ENCODE results near the gene AOC1. TPM values are rescaled to one million over a fixed set of nuclear protein-coding genes. Genes with fewer than 3 reads are reported as not detected.

The AOC1 gene
- total RNA-seq, 1 donor from 2014 or later, result 0.16 TPM

DNA sequence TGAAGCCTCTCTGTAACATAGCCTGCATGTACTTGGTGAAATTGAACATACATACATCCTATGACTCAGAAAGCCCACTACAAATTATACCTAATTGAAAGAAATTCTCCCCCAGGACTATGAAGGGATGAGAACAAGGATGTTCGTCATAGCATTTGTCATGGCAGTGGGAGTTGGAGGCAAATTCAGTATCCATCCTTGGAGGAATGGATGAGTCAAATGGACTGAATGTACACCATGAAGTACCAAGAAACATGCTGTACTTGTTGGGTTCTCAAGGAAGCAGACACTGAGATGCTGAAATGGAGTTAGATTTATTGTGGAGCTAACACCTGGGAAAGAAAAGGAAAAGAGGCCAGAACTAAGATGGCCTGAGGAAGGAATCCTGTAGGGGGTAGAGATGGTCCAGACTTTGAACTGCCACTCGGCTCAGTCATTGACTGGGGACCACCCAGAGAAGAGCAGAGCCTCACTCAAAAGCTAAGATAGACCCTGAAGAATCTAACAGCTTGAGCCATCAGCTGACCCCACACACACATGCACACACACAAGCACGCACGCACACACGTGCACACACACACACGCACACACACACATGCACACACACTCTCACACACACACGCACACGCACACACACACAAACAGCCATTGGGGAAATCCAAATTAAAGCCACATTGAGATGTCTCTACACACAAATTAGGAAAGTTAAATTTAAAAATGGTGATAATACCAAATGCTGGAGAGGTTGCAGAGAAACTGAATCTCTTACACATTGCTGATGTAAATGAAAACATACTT is 22.3 kb downstream of the AOC1 start:
- peaks cover 53% of the 10 kb centered on the region for H3K27me3 Mint-ChIP-seq (ENCODE audit: low read depth)
- H3K27ac Mint-ChIP-seq, result no peak overlapping the region
- peaks cover 11% of the 10 kb centered on the region for H3K9me3 Mint-ChIP-seq
- intact Hi-C loops (cut with micrococcal nuclease), result no loop called here
- no peaks in the 10 kb centered on the region for H3K36me3 Mint-ChIP-seq (ENCODE audit: low read depth)
- H3K4me3 Mint-ChIP-seq (ENCODE audit: low read depth), result no peak overlapping the region
- peaks cover 4% of the 10 kb centered on the region for H3K4me1 Mint-ChIP-seq (ENCODE audit: low read depth)
- no peak for DNase-seq (ENCODE audit: low spot score)

DNA sequence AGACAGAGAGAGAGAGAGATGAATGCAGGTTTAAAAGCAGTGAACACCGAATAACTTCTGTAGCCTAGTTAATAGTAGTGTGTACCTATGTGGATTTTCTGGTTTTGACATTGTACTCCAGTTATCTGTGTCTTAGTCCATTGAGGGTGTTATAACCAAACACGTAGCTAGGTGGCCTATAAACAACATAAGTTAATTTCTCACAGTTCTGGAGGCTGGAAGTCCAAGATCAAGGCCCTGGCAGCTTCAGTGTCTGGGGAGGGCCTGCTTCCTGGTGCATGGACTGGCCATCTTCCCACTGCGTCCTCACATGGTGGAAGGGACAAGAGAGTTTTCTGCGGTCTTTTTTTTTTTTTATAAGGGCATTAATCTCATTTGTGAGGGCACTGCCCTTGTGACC is 23.5 kb downstream of the AOC1 start:
- H3K4me3 Mint-ChIP-seq (ENCODE audit: low read depth), result no peak overlapping the region
- peaks cover 1% of the 10 kb centered on the region for H3K36me3 Mint-ChIP-seq (ENCODE audit: low read depth)
- H3K4me1 Mint-ChIP-seq (ENCODE audit: low read depth), result peaks cover 4% of the 10 kb centered on the region
- peaks cover 57% of the 10 kb centered on the region for H3K27me3 Mint-ChIP-seq (ENCODE audit: low read depth)
- DNase-seq (ENCODE audit: low spot score), result no peak
- intact Hi-C loops (cut with micrococcal nuclease), result loop anchor here (2.0 kb wide), 1 partner anchor 97 kb away; no protein-coding TSS in a partner anchor
- no peak overlapping the region for H3K27ac Mint-ChIP-seq
- H3K9me3 Mint-ChIP-seq, result peaks cover 23% of the 10 kb centered on the region

DNA sequence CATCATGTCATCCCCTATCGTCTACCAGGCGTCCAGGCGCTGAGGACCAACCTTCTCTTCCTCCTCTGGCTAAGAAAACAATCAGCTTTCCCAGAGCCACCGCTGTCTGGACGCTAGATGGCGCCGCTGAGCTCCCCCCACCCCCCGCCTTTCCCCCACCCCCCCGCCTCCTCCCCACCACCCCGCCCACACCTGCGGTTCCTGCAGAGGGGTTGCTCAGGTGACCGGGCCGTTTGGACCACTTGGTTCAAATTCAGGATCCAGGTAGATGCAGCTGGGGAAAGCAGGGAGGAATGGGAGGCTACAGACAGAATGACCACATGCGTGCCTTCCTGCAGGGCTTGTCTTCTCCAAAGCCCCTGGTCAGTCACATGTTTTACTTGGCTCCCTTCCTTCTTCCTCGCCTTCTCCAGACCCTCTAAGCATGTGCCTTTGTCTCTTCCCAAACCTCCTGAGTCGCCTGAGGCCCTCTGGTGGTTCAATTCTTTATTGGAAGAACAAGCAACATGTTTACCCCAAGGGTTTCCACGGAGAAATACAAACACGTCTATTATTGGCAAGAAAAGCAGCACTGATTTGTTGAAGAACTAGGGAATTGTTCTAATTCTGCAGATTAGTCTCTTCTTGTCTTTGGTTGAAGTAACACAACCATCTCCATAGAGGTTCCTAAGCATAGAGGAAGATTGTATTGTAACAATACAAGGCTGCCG is 24.7 kb downstream of the AOC1 start:
- Mint-ChIP-seq H3K27ac (no peak overlapping the region), H3K27me3 (ENCODE audit: low read depth) (peaks cover 55% of the 10 kb centered on the region), H3K36me3 (ENCODE audit: low read depth) (peaks cover 5% of the 10 kb centered on the region), H3K4me3 (ENCODE audit: low read depth) (no peak overlapping the region), H3K4me1 (ENCODE audit: low read depth) (peaks cover 4% of the 10 kb centered on the region), H3K9me3 (peaks cover 26% of the 10 kb centered on the region)
- DNase-seq (ENCODE audit: low spot score), result no peak
- intact Hi-C loops (cut with micrococcal nuclease), result loop anchor here (2.0 kb wide), 1 partner anchor 98 kb away; no protein-coding TSS in a partner anchor

DNA sequence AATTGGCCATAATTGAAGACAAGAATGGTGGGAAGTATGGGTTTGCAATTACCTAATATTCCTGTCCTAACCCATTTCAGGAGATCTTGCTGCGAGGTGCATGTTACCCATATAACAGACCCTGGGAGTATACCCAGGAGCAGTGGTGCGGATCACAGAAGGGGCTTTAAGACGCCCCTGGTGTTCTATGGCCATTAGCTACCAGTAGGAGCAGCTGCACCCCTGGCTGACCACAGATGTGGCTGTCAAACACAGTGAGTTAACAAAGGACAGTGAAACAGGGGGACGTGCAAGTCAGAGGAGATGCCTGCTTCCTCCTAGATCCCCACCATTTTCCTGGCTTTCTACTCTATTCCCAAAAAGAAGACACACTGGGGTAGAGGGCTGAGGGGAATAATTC is 25.2 kb downstream of the AOC1 start:
- no peak for DNase-seq (ENCODE audit: low spot score)
- Mint-ChIP-seq H3K36me3 (ENCODE audit: low read depth) (peaks cover 5% of the 10 kb centered on the region), H3K4me1 (ENCODE audit: low read depth) (peaks cover 4% of the 10 kb centered on the region), H3K4me3 (ENCODE audit: low read depth) (no peak overlapping the region), H3K9me3 (peaks cover 29% of the 10 kb centered on the region), H3K27ac (no peak overlapping the region), H3K27me3 (ENCODE audit: low read depth) (peaks cover 59% of the 10 kb centered on the region)
- intact Hi-C loops (cut with micrococcal nuclease), result loop anchor here (2.0 kb wide), 1 partner anchor 99 kb away; no protein-coding TSS in a partner anchor

DNA sequence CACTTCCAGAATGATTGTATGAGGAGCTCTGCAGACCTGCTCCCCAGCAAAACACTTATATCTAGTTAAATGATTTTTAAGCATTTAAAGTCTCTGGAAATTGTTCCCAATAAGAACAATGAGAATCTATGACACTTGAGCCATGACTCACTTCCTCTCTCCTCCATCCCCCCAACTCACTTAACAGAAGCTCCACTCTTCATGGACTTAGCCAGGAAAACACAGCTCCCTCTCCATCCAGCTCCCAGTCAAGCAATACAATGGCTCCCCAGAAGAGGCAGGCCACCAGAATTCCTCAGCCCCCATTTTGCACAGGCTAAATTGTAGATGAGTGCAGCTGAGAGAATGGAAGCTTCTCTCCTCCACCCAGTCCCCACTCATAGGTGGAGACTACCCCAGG is 27.0 kb downstream of the AOC1 start:
- no peak overlapping the region for H3K4me3 Mint-ChIP-seq (ENCODE audit: low read depth)
- no peak overlapping the region for H3K27ac Mint-ChIP-seq
- intact Hi-C loops (cut with micrococcal nuclease), result no loop called here
- peaks cover 56% of the 10 kb centered on the region for H3K27me3 Mint-ChIP-seq (ENCODE audit: low read depth)
- peaks cover 4% of the 10 kb centered on the region for H3K4me1 Mint-ChIP-seq (ENCODE audit: low read depth)
- H3K36me3 Mint-ChIP-seq (ENCODE audit: low read depth), result peaks cover 5% of the 10 kb centered on the region
- H3K9me3 Mint-ChIP-seq, result peaks cover 37% of the 10 kb centered on the region
- no peak for DNase-seq (ENCODE audit: low spot score)

DNA sequence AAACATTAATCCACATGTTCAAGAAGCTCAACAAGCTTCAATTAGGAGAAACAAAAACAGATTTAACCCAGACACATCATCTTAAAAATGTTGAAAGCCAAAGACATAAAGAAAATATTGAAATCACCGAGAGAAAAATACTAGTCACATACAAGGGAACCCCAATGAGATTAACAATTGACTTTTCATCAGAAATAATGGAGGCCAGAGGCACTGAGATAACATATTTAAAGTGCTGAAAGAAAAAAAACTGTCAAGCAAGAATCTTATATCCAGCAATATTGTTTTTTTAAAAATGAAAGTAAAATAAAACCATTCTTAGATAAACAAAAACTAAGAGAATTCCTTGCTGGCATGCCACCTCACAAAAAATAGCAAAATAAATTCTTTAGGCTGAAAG is 28.9 kb downstream of the AOC1 start:
- peaks cover 48% of the 10 kb centered on the region for H3K9me3 Mint-ChIP-seq
- intact Hi-C loops (cut with micrococcal nuclease), result no loop called here
- peaks cover 4% of the 10 kb centered on the region for H3K4me1 Mint-ChIP-seq (ENCODE audit: low read depth)
- H3K27ac Mint-ChIP-seq, result no peak overlapping the region
- peaks cover 50% of the 10 kb centered on the region for H3K27me3 Mint-ChIP-seq (ENCODE audit: low read depth)
- DNase-seq (ENCODE audit: low spot score), result no peak
- peaks cover 5% of the 10 kb centered on the region for H3K36me3 Mint-ChIP-seq (ENCODE audit: low read depth)
- no peak overlapping the region for H3K4me3 Mint-ChIP-seq (ENCODE audit: low read depth)

DNA sequence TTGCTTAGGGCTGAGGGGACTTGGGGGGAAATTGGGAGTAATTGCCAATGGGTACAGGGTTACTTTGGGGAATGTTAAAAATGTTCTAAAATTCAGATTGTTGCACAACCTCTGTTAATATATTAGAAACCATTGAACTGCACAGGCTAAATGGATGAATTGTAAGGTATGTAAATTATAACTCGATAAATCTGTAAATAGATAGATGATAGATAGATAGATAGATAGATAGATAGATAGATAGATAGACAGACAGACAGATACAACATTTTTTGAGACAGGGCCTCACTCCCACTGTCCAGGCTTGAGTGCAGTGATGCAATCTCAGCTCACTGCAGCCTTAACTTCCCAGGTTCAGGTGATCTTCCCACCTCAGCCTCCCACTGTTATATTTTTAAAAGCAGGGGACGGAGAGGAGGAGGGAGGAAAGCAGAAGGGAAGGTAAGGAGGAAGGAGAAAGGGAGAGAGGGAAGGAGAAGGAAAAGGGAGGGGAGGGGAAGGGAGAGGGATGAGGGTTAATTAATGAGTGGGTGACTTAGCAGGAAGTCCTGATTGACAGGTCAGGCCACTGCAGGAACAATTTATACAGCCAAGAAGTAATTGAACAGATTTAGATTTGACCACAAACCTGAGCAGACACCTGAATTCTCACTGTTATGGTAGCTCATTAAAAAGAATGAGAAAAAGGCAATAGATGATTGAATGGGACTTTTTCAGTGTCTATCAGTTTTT is 38.7 kb downstream of the AOC1 start:
- H3K36me3 Mint-ChIP-seq (ENCODE audit: low read depth), result no peaks in the 10 kb centered on the region
- no peaks in the 10 kb centered on the region for H3K4me1 Mint-ChIP-seq (ENCODE audit: low read depth)
- H3K9me3 Mint-ChIP-seq, result peaks cover 6% of the 10 kb centered on the region
- no peak overlapping the region for H3K4me3 Mint-ChIP-seq (ENCODE audit: low read depth)
- no peak for DNase-seq (ENCODE audit: low spot score)
- no peak overlapping the region for H3K27ac Mint-ChIP-seq
- intact Hi-C loops (cut with micrococcal nuclease), result no loop called here
- H3K27me3 Mint-ChIP-seq (ENCODE audit: low read depth), result peaks cover 14% of the 10 kb centered on the region

DNA sequence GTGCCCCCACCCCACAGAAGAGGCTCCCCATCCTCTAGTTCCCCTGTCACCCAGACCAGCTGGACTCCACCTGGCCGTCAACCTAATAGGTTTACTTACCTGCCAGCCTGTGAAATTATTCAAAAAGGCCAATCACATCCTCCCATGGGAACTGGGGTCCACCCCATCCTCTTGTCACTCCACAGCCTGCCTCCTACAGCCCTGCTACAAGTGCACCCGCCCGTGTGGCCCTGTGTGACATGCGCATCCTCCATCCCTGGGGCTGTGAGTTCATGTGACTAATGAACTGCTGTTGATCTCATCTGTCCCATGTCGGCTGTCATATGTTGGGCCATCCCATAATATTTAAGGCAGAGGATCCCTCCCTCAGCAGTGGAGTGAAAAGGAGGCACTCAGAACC is 39.4 kb downstream of the AOC1 start:
- intact Hi-C loops (cut with micrococcal nuclease), result no loop called here
- H3K27ac Mint-ChIP-seq, result no peak overlapping the region
- H3K36me3 Mint-ChIP-seq (ENCODE audit: low read depth), result no peaks in the 10 kb centered on the region
- H3K27me3 Mint-ChIP-seq (ENCODE audit: low read depth), result peaks cover 21% of the 10 kb centered on the region
- no peaks in the 10 kb centered on the region for H3K4me1 Mint-ChIP-seq (ENCODE audit: low read depth)
- no peak overlapping the region for H3K4me3 Mint-ChIP-seq (ENCODE audit: low read depth)
- no peak for DNase-seq (ENCODE audit: low spot score)
- H3K9me3 Mint-ChIP-seq, result peaks cover 6% of the 10 kb centered on the region

DNA sequence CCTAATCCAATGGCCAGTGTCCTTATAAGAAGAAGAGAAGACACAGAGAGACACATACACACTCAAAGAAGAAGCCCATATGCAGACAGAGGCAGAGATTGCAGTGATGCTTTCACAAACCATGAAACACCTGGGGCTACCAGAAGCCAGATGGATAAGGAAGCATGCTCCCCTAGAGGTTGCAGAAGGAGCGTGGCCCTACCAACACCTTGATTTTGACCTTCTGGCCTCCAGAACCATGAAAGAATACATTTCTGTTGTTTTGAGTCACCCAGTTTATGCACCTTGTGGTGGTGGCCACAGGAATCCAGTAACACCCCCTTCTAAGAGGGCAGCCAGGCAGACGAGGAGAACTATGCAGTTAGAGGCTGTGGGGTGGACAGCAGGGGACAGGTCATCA is 43.5 kb downstream of the AOC1 start:
- no peak for DNase-seq (ENCODE audit: low spot score)
- Mint-ChIP-seq H3K27ac (no peak overlapping the region), H3K9me3 (peaks cover 6% of the 10 kb centered on the region), H3K27me3 (ENCODE audit: low read depth) (peaks cover 37% of the 10 kb centered on the region), H3K36me3 (ENCODE audit: low read depth) (no peaks in the 10 kb centered on the region), H3K4me3 (ENCODE audit: low read depth) (no peak overlapping the region), H3K4me1 (ENCODE audit: low read depth) (peaks cover 4% of the 10 kb centered on the region)
- intact Hi-C loops (cut with micrococcal nuclease), result loop anchor here (5.0 kb wide), 1 partner anchor 216 kb away; no protein-coding TSS in a partner anchor

DNA sequence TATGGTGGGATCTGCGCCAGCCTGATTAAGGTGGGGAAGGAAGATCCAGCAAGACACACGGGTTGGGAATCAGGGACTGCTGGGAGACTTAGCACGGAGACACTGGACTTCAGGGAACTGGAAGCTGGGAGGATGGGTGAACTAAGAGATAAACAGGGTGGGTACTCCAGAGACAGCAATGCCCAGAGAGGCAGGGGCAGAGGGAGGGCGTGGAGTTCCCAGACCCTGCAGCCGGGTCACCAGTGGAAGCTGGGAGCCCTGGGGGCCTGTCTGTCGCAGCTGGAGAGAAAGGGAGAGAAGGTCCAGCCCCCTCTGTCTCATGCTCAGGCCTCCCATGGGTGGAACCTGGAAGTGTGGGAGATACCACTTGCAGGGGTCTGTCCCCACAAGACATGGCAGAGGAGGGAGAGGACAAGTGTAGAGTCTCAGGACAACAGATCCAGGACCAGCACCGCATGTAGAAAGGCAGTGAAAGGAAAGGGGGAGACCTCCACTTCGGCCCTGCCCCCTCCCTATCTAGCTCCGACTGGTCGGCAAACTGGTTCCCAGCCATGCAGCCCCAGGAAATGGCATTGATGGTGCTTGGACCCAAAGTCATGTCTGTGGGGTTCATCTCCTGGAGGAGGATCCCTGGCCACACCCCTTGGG is 44.4 kb downstream of the AOC1 start:
- no peak for DNase-seq (ENCODE audit: low spot score)
- no peak overlapping the region for H3K4me3 Mint-ChIP-seq (ENCODE audit: low read depth)
- H3K27ac Mint-ChIP-seq, result no peak overlapping the region
- H3K9me3 Mint-ChIP-seq, result peaks cover 6% of the 10 kb centered on the region
- H3K36me3 Mint-ChIP-seq (ENCODE audit: low read depth), result no peaks in the 10 kb centered on the region
- H3K4me1 Mint-ChIP-seq (ENCODE audit: low read depth), result peaks cover 4% of the 10 kb centered on the region
- peaks cover 41% of the 10 kb centered on the region for H3K27me3 Mint-ChIP-seq (ENCODE audit: low read depth)
- intact Hi-C loops (cut with micrococcal nuclease), result loop anchor here (5.0 kb wide), 1 partner anchor 216 kb away; no protein-coding TSS in a partner anchor

DNA sequence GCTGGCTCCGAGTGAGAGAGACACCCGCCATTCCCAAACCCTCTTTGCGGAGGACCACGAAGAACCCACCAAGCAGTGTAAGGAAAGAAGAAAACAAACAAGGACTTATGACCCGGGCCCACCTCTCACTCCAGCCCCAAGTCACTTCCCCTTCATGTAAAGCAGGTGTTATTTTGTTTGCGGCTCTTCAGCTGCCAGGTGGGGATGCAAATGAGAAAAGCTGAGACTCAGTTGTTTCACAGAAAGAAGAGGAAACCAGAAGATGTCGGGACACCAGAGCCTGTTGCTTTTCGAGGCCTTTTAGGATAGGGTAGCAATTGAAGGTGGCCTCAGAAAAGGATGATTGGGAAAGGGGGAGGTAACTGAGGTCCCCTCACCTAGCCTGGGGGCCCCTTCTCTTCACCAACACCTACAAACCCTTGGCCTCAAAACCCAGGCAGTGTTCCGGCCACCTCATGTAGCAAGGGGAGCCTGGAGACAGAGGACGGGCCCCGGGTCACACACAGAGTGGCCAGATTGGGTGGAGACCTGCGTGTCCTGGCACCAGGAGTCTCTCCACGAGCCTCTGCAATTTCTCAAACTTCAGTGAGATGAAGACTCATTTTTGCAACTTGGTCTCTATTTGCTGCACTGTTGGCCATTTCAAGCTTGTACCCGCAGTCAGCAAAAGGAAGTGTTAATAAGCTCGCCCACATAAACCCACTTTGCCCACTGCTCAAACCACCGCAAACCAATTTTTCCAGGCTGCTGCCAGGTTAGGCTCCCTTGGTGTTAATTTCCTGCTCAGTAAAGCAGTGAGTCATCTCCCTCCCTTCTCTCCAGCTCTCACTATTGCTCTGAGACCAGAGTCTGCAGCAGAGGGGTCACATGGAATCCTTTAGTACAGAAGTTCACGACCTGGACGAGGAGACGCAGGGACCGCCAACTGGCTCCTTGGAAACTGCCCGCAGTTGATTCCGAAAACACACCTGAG is 45.5 kb downstream of the AOC1 start:
- DNase-seq (ENCODE audit: low spot score), result no peak
- H3K27ac Mint-ChIP-seq, result no peak overlapping the region
- H3K27me3 Mint-ChIP-seq (ENCODE audit: low read depth), result peaks cover 45% of the 10 kb centered on the region
- peaks cover 4% of the 10 kb centered on the region for H3K4me1 Mint-ChIP-seq (ENCODE audit: low read depth)
- no peak overlapping the region for H3K4me3 Mint-ChIP-seq (ENCODE audit: low read depth)
- intact Hi-C loops (cut with micrococcal nuclease), result loop anchor here (1.0 to 5.0 kb wide), 2 partner anchors 91 to 215 kb away; no protein-coding TSS in a partner anchor
- H3K36me3 Mint-ChIP-seq (ENCODE audit: low read depth), result no peaks in the 10 kb centered on the region
- H3K9me3 Mint-ChIP-seq, result peaks cover 6% of the 10 kb centered on the region

Data from activated T-helper 2 cell treated with anti-CD3 and anti-CD28 coated beads, Interferon-gamma antibody, Interleukin-2, Interleukin-4, amounts not matched to agents 10 μg/mL and 5 μg/mL and 100 μg/mL, durations not matched to agents 14 hours and 24 hours and 36 hours (primary cell).